Dermis blood vessel endothelial cell (primary cell): ENCODE data around the gene MYADML2. TPM values are rescaled to one million over a fixed set of nuclear protein-coding genes. Genes with fewer than 3 reads are reported as not detected.
"Not testable (repeated sequence)": the region's sequence is repeated elsewhere in the genome, so short reads cannot be mapped to it uniquely, and the experiment has no call there.

Experiments used
- DNase-seq: peaks from one replicate; pipeline ENCODE4 v3.0.0; 2010
- total RNA-seq: library from RNA; depleted of rRNA; stranded (reverse); fragments of >200 nt; gene quantifications from 2 replicates; pipeline ENCODE4 v1.2.3, GENCODE V29; 2014

Gene MYADML2
- total RNA-seq, 1 donor from 2014 or later, result not detected

DNA sequence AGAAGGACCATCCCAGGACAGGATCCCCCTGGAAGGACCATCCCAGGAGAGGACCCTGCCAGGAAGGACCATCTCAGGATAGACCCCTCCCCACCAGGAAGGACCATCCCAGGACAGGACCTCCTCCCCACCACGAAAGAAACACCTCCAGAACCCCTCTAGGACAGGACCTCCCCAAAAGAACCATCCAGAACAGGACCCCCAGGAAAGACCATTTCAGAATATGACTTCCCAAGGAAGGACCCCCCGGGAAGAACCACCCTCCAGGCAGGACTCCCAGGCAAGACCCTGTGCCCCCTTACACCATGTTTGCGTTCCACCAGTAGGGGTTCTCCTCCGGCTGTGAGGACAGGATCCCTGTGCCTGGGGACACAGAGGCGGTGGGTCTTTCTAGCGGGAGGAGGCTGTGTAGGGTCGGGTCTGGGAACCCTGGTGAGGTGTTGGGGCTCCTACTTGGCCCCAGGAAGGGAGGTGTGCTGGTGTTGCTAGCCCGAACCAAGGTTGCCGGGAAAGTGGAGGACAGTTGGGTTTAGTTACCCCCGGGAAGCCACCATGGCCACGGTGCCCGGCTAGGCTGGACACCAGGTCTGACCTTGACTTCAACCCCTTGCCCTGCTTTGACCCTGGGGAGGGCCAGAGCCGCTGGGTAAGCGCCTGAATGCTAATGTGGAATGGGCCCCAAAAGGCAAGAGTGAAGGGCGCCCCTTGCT is 11.8 kb upstream of the MYADML2 start:
- no peak for DNase-seq

DNA sequence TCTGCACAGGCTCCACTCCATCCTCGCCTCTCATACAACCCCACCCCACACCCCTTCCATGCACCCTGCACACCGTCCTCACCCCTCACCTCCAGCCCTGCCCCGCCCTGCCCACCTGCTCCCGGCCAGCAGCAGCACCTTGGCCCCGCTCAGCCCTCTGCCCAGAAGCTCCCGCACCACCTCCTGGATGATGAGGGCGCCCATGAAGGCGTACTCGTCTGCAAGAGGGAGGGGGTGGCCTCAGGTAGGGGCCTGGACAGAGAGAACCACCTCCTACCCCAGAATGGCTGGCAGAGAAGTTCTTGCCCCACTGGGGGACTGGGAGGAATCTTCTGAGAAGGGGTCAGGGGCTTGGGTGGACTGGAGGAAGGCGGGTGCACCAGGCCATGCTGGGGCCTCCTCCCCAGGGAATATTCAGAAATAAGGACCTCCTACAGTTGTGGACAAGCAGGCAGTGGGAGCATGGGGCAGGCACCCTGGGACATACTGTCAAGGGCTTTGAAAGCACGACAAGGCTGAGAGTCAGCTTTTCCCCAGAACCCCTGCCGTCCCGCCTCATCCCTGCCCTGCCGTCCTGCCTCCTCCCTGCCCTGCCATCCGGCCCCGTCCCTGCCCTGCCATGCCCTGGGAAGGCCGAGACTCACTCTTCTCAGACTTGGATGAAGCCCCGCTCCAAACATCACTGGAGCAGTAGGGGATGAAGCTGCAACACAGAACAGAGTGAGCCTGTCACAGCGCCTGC is 10.8 kb upstream of the MYADML2 start:
- DNase-seq, result no peak

DNA sequence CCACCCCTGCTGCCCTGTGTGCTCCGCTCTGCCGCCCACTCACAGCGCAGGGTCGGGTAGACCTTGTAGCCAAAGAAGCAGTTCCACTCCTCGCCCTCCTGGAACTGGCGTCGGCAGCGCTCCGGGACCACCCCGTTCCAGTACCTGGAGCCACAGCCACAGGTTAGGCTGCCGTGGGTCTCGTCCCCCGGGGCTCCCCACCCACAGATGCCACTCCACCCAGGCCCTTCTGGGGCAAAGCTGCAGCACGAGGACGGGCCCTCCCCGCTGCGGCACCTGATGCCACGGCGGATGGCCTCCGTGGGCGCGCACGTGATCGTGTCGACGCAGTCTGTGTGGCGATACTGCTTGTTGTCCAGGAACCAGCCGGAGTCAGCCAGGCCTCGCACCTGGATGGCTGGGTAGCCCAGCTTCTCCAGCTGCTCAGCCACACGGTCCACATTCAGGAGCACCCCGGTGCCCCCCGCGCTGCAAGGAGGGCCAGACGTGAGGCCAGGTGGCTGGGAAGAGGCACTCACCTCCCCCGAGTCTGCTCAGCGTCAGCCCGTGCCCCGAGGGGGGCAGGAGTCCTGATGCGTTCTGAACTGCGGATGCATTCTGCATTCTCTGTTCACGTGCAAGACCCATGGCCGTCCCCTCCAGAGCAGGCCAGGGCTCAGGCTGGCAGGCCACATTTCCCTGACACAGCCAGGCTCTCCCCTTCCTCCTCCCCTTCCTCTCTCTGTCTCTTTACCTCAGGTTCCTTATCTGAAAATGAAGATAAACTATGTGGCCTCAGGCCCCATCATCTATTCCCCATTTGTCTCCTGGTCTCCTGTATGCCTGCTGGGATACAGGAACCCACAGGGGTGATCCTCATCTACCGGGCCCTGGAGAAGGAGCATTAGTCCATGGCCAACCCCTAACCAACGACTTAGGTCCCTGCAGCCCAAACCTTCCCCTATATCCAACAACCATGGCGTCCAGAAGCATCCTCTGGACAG is 9.9 kb upstream of the MYADML2 start:
- DNase-seq, result no peak

DNA sequence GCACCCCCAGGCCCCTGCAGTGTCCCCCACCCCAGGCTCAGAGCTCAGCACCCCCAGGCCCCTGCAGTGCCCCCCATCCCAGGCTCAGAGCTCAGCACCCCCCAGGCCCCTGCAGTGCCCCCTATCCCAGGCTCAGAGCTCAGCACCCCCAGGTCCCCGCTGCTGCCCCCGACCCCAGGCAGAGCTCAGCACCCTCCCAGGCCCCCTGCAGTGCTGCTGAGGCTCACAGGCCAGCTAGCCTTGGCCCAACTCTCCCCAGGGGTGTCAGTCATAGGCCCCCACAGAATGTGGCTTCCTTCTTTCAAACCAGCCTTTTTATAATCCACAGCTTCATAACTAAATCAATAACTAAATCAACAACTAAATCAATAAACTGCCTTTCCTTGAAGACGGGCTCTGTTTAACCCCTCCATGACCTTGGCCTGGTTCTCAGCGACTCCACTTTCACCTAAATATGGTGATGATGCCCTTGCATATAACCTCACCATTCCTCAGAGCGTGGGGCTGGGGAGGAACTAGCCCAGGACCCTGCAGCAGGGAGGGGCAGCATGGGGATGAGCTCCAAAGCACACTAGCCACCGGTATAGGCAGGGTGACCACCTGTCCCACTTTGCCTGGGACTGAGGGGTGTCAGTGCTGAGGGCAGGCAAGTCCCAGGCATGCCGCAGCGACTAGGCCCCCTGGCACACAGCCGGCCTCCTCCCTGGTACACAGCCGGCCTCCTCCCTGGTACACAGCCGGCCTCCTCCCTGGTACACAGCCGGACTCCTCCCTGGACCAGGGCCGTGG is 8.9 kb upstream of the MYADML2 start:
- DNase-seq, result no peak

DNA sequence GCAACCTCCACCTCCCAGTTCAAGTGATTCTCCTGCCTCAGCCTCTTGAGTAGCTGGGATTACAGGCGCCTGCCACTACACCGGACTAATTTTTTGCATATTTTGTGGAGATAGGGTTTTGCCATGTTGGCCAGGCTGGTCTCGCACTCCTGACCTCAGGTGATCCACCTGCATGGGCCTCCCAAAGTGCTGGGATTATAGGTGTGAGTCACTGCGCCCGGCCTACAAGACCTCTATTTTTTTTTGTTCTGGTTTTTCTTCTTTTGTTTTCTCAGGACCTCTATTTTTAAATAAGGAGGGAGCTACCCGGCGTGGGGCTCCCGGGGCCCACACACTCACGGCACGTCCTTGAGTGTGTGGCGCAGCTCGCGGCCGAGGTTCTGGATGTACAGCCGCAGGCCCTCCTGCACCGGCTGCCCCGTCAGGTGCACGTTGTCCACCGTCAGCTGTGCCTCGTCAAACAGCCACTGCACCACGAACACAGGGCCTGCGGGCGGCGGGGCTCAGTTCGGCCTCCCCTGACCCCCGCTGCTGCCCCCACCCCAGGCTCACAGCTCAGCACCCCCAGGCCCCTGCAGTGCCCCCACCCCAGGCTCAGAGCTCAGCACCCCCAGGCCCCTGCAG is 8.1 kb upstream of the MYADML2 start:
- DNase-seq, result no peak

DNA sequence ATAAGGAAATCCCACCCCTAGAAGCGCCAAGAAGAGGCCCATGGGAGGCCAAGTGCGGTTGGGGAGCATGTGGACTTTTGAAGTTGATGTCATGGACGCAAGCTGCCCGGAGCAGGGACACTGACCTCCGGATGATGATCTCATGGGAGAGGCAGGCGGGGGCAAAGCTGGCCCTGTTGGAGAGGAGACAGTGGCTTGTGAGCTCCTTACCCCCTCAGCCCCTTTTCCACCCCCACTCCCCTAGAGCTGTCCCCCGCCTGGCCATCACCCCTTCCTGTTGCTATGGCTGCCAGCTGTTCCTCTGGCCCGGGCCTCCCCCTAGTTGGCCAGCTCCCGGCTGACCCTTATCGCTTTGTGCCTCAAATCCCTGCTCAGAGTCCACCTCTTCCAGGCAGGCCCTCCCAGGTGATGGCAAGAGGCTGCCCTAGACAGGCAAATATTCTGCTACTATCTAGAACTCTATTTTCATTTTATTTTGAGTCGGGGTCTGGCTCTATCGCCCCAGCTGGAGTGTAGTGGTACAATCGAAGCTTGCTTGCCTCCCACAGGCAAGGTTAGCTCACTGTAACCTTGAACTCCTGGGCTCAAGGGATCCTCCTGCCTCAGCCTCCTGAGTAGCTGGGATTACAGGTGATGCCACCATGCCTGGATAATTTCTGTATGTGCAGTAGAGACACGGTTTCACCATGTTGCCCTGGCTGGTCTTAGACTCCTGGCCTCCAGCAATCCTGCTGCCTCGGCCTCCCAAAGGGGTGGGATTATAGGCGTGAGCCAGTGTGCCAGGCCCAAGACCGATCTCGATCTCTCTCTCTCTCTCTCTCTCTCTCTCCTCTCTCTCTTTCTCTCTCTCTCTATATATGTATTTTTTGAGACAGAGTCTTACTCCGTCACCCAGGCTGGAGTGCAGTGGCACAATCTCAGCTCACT is 7.4 kb upstream of the MYADML2 start:
- no peak for DNase-seq

DNA sequence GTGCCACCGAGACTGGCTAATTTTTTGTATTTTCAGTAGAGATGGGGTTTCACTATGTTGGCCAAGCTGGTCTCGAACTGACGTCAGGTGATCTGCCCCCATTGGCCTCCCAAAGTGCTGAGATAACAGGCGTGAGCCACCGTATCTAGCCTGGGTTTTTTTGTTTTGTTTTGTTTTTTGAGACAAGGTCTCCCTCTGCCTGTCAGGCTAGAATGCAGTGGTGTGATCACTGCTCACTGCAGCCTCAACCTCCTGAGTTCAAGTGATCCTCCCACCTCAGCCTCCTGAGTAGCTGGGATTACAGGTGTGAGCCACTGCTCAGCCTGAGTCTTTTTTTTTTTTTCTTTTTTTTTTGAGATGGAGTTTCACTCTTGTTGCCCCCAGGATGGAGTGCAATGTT is 6.4 kb upstream of the MYADML2 start:
- not testable (repeated sequence) for DNase-seq

DNA sequence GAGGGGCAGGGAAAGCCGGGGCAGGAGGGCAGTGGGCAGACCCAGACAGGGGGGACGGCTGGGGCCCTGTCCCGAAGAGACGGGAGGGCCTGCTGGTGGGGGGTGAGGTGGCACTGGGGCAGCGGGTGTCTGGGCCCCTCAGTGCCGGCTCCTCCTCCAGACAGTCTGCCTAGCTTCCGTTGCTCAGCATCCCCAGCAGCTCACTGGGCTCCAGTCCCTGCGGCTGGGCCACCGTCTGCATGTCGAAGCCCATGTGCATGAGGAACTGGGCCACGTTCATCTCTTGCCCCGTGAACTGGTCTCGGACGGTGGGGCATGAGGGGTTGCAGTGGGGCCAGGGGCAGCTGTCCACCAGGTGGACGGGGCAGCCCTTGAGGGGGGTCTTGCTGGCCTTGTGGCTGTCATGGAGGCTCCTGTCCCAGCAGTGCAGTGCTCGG is 5.8 kb upstream of the MYADML2 start:
- no peak for DNase-seq

DNA sequence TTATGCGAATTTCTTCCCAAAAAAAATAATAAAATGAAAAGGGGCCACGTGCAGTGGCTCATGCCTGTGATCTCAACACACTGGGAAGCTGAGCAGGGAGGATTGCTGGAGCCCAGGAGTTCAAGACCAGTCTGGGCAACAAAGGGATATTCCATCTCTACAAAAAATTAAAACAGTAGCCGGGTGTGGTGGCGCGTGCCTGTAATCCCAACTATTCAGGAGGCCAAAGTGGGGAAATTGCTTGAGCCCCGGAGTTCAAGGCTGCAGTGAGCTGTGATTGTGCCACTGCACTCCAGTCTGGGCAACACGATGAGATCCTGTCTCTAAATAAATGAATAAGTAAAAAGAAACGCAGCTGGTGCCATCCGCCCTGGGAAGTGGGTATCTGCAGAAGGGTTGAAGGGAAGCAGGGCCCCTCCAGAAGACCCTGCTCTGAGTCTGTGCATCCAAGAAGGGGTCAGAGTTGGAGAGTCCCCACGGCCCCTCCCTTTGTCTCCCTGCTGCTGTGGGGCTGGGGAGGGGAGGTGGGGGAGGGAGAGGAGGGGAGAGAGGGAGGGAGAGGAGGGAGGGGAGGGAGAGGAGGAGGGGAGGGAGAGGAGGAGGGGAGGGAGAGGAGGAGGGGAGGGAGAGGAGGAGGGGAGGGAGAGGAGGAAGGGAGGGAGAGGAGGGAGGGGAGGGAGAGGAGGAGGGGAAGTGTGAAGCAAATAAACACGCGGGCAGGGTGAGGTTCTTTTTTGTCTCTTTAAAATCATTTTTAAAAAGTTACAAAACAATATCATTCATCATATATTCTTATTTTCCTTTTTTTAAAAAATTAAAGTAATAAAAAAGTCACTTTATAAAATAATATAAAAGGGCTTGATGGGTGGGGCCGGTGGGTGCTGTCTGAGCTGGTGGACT is 5.0 kb upstream of the MYADML2 start:
- DNase-seq, result no peak

DNA sequence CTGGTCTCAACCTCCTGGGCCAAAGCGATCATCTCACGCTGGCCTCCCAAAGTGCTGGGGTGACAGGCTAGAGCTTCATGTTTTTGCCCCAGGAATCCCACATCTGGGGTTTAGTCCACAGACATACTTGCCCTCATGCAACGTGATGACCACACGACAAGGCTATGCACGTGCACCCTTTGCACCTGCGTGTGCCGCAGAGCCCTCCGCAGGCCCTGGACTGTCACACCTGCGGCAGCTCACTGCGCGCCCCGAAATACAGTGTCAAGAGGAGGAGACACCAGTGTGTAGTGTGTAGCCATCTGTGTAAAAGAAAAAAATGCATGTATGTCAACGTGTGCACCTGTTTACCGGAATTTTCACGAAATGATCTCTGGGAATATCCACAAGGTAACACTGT is 3.5 kb upstream of the MYADML2 start:
- no peak for DNase-seq

DNA sequence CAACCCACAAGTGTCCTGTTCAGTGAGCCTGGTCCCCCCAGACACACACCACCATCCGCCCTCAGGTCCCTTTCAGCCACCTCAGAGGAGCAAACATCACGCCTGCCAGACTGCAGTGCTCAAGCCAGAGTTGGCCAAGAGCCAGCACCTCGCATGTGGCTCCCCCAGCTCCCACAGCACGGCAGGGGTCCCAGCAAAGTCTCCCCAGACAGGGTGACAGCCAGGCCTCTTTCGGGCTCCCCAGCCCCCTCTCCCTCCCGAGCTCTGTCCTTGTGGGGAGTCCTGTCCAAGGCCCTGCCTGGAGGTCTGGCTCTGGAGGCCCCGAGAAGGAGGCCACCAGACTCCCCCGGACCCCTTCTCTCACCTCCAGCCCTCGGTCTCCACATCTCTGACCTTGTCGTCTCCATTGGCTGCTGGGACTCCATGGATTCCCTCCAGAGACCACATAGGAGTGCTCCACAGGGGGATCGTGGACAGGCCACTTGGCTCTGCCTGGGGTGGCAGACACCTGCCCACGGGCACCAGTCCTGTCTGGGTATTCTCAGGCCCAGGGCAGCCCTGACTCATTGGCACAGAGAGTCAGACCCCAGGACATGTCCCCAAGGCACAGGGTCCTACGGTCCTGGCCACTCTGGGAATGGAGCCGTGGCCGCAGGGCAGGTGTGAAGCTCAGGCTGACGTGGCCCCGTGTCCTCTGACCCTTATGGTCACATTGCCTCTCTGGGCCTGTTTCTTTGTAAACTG is 1.8 kb upstream of the MYADML2 start:
- no peak for DNase-seq

DNA sequence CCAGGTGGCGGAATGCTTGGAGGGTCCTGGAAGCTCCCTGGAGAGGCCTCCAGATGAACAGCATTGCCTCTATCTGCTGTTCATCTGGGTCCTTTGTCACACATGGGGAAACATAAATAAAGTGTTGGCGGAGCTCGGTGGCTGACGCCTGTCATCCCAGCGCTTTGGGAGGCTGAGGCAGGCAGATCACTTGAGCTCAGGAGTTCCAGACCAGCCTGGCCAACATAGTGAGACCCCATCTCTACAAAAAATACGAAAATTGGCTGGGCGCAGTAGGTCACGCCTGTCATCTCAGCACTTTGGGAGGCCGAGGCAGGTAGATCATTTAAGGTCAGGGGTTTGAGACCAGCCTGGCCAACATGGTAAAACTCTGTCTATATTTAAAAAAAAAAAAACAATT is 2.2 kb downstream of the MYADML2 start:
- DNase-seq, result no peak

DNA sequence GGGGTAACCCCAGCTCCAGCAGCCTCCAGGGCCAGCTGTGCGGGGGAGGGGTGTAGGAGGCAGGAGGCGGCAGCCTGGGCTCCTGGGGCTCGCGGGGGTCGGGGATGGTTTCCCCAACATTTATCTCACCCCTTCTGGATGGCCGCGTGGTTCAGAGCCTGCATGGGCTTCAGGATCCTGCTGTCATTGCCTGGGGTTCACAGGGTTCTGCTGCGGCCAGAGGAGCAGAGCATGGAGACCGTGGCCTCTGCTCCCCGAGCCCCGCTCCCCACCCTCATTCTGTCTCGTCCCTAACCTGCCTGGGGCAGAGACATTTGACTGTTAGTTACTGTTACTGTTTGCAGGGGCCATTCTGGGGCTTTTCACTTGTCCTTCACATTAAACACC is 4.9 kb downstream of the MYADML2 start:
- no peak for DNase-seq

DNA sequence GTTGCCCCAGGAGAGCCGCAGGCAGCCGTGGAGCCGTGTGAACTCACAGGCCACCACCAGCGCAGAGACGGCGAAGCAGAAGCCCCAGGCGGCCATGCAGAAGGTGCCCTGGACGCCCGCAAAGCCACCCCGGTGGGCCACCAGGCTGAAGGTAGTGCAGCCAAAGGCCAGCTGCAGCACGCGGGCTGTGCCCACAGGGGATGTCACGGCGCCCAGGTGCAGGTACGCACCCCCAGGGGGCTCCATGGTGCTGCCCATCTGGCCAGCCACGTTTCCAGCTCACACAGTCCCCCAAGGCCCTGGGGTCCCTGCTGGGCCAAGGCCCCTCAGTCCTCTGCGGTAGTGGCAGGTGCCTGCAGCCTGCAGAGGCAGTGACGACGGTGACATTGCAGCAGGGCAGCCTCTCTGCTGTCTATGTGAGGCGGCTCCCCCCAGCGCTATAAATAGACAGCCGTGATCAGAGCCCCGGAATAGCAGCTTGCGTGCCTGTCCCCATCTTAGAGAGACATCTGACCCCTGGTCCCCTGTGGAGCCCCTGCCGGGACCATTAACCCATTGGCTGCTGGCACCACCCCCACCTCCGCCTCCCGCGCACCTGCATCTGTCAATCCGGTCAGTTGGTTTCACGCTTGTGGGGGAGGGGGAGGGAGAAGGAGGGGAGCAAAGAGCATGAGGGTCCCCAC is 5.4 kb downstream of the MYADML2 start:
- no peak for DNase-seq

DNA sequence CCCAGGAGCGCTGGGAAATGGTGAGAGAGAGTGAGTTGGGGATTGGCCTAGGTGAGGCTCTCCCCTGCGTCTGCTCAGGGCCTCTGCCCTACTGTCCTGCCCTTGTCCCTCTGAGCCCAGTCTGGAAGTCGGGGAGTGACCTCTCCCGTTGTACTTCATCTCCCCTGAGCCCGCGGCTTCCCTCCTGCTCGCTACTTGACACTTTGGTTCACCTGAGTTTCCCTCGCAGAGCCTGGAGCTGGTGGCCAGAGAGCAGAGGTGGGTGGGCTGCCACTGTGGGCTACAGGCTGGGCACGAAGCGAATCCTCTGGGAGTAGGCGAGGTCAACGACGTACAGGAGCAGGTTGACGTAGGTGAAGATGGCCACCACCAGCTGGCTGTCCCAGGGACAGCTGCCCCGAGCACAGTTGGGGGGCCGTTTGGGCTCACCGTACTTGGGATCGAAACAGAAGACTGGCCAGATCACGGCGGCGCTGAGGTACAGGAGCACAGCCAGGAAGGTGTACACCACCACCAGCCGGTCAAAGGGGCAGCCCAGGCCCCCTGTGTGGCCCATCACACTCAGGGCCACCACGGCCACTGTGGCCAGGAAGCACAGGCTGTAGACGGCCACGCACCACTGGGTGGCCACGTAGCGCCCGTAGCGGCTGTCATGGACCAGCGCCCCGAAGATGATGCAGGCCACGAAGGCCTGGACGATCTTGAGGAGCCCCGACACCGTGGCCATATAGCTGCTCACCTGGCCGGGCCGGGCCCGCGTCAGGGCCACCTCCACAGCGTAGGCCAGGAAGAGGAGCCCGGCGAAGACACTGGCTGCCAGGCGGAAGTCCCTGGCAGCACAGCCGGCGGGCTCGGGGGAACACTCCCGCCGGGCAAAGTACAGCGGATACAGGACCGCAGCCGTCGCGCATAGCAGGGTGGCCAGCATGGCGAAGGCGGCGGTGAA is 6.2 kb downstream of the MYADML2 start:
- DNase-seq, result no peak

DNA sequence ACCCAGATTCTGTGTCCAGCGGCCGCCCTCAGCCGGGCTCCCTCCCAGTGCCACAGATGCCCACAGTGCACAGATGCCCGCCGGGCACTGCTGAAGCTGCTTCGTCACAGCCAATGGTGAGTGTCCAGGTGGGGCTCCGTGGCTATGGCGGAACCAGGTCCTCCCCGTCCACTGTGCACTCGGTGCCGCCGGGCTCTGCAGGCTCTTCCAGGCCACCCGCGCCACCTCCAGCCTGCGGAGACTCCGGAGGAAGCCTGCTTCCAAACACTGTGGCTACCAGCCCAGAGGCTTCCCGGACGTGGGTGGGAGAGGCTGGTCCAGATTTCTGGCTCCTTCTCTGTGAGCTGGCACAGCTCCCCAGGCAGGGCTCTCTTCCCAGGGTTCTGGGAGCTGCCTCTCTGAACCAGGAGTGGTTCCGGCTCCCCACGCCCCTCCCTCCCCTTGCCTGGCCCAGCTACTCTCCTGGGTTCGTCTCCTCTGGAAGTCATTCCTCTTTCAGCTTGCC is 7.1 kb downstream of the MYADML2 start:
- DNase-seq, result no peak

DNA sequence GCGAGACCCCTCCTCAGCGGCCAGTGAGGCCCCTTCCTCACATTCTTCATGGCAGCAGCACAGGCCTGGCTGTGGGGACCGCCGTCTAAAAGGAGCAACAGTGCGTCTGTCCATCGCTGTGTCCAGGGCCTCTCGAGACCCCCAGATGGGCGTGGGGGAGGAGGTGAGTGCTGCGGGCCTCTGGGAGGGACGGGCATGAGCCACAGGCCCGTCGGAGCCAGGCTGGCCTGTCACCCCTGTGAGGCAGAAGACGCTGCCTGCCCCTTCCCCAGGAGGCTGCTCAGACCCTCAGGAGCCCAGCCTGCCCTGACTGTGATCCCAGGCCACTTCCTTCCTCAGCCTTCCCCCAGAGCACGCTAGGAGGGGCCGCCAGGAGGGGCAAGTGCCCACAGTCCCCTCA is 7.8 kb downstream of the MYADML2 start:
- no peak for DNase-seq
